ENCODE results near the gene DNAJB6.

DNAJB6 gene

GRCh38 chr7:157372300-157373232 lies 35.8 kb downstream of the DNAJB6 start:
- no peak for TF ChIP-seq ZFX (IDR thresholded peaks at IDR 0.05)
- TF ChIP-seq, protein P1, sequence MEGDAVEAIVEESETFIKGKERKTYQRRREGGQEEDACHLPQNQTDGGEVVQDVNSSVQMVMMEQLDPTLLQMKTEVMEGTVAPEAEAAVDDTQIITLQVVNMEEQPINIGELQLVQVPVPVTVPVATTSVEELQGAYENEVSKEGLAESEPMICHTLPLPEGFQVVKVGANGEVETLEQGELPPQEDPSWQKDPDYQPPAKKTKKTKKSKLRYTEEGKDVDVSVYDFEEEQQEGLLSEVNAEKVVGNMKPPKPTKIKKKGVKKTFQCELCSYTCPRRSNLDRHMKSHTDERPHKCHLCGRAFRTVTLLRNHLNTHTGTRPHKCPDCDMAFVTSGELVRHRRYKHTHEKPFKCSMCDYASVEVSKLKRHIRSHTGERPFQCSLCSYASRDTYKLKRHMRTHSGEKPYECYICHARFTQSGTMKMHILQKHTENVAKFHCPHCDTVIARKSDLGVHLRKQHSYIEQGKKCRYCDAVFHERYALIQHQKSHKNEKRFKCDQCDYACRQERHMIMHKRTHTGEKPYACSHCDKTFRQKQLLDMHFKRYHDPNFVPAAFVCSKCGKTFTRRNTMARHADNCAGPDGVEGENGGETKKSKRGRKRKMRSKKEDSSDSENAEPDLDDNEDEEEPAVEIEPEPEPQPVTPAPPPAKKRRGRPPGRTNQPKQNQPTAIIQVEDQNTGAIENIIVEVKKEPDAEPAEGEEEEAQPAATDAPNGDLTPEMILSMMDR (conservative IDR thresholded peaks at IDR 0.05): no peak
- H3K27ac ChIP-seq: no peak overlapping the region

GRCh38 chr7:157373493-157373892 lies 36.7 kb downstream of the DNAJB6 start:
- TF ChIP-seq, protein P1 (conservative IDR thresholded peaks at IDR 0.05): no peak
- no peak for TF ChIP-seq ZFX (IDR thresholded peaks at IDR 0.05)
- H3K27ac ChIP-seq: no peak overlapping the region

DNA sequence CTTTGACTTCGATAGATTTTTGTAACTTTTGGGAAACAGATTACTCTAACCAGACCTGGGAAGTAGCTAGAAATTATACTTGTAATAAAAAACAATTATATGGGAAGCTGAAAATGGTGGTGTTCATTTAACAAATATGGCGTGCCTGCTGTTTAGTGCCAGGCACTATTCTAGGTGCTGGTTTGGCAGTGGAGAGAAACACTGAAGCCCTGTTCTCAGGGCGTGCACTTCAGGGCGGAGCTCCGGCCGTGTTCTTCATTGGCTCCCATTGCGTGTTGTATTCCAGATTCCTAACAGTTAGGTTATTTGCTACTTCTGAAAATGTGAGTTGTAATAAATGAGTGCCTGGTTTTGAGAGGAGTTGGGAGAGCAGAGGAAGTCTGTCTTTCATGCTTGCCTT lies 38.6 kb downstream of the DNAJB6 start:
- TF ChIP-seq, protein P1 (conservative IDR thresholded peaks at IDR 0.05): no peak
- TF ChIP-seq ZFX (IDR thresholded peaks at IDR 0.05): no peak
- H3K27ac ChIP-seq: no peak overlapping the region

DNA sequence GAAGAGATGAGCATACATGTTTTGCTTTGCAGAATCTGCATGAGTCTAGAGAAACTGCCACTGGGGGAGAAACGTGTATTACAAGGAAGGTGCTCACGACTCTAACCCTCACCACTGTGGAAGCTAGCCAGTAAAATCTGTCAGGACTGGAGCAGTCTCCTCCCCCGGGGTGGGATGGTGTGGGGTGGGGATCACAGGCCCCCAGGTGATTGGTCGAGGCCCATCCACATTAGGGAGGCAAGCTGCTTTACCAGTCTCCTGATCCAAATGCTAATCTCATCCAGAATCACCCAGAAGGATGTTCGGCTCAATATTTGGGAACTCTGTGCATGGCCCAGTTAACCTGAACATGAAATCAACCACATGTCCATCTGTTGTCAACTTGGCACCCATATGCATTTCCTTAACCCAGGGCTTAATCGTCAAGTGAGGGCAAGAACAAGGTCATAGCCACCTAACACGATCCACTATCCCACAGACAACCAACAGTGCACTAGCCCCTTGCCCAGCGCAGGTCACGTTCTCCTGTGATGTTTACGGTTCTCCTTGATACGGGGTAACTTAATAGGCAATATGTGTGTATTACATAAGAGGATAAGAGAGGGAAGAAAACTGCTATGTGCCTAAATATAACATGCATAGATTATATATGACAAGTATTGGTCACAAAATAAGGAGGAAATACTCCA lies 40.8 kb downstream of the DNAJB6 start:
- TF ChIP-seq, protein P1 (conservative IDR thresholded peaks at IDR 0.05): no peak
- H3K27ac ChIP-seq: no peak overlapping the region

GRCh38 chr7:157378390-157378789 lies 41.6 kb downstream of the DNAJB6 start:
- TF ChIP-seq ZFX (IDR thresholded peaks at IDR 0.05): no peak
- TF ChIP-seq, protein P1 (conservative IDR thresholded peaks at IDR 0.05): no peak
- H3K27ac ChIP-seq: no peak overlapping the region

DNA sequence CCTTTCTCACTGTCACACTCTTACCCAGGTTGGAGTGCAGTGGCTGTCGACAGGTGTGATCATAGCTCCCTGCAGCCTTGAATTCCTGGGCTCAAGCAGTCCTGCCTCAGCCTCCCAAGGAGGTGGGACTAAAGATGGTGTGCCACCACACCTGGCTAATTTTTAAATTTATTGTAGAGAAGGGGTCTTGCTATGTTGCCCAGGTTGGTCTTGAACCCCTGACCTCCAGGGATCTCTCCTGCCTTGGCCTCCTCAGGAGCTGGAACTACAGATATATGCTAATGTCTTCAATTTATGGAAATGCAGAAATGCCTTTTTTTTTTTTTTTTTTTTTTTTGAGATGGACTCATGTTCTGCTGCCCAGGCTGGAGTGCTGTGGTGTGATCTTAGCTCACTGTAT lies 42.7 kb downstream of the DNAJB6 start:
- H3K27ac ChIP-seq: no peak overlapping the region
- TF ChIP-seq ZFX (IDR thresholded peaks at IDR 0.05): no peak
- TF ChIP-seq, protein P1 (conservative IDR thresholded peaks at IDR 0.05): no peak

DNA sequence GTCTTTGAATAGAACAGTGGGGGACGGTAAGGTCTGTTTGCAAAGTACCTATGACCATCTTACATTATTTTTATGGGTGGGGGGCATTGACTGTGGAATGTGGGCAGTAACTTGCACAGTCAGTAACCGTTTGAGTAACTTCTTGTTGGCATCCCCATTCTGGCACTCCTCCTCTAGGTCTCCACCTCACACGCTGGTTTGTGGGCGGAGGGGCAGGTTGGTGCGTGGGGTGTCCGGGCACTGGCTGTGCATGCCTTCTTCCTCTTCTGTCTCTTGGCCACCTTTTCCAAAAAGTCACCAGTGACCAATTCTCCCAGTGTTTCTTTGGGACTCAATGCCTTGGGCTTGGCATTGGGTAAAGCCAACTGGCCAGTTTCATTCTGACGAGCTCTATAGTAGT lies 43.6 kb downstream of the DNAJB6 start:
- no peak overlapping the region for H3K27ac ChIP-seq
- TF ChIP-seq, protein P1 (conservative IDR thresholded peaks at IDR 0.05): no peak
- no peak for TF ChIP-seq ZFX (IDR thresholded peaks at IDR 0.05)

Measured in C4-2B (cell line).